ENCODE results near the gene MAP2K1.

- TF ChIP-seq POLR2AphosphoS5 (IDR thresholded peaks at IDR 0.05; ENCODE audit: low read depth): no peak
- TF ChIP-seq, protein P1, sequence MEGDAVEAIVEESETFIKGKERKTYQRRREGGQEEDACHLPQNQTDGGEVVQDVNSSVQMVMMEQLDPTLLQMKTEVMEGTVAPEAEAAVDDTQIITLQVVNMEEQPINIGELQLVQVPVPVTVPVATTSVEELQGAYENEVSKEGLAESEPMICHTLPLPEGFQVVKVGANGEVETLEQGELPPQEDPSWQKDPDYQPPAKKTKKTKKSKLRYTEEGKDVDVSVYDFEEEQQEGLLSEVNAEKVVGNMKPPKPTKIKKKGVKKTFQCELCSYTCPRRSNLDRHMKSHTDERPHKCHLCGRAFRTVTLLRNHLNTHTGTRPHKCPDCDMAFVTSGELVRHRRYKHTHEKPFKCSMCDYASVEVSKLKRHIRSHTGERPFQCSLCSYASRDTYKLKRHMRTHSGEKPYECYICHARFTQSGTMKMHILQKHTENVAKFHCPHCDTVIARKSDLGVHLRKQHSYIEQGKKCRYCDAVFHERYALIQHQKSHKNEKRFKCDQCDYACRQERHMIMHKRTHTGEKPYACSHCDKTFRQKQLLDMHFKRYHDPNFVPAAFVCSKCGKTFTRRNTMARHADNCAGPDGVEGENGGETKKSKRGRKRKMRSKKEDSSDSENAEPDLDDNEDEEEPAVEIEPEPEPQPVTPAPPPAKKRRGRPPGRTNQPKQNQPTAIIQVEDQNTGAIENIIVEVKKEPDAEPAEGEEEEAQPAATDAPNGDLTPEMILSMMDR (IDR thresholded peaks at IDR 0.05; ENCODE audit: insufficient read depth, low read length): no peak
These were observed 39.1 kb downstream of the MAP2K1 start for GRCh38 chr15:66425837-66426236.

Measured in HL-60 (cell line).